ENCODE results near the gene DUSP8.

DUSP8 gene

GRCh38 chr11:1529774-1530173, 42.3 kb downstream of the DUSP8 start:
- WGBS, 2 donors (ENCODE audit: extremely low coverage in 2 of 2, insufficient read length in 2 of 2, insufficient replicate concordance in 1 of 2) = no CpG with 5 or more reads among the region's 5 CpGs
- Histone ChIP-seq H3K4ac (ENCODE audit: low read length) (no peak overlapping the region), H2BK120ac (ENCODE audit: low read depth, low read length) (no peak overlapping the region), H3K18ac (ENCODE audit: low read length) (no peak overlapping the region), H3K4me3 (ENCODE audit: low read length in 2 of 2) (no peak overlapping the region), H2AK5ac (ENCODE audit: low read depth, low read length) (peak overlapping the region; percentile 78), H2BK5ac (ENCODE audit: low read length) (no peak overlapping the region), H3K4me2 (ENCODE audit: insufficient read depth, low read length, poor library complexity, severe bottlenecking) (no peak overlapping the region), H3K14ac (ENCODE audit: low read length) (peak overlapping the region; percentile 31), H2BK15ac (ENCODE audit: low read length) (no peak overlapping the region), H2AFZ (ENCODE audit: low read length) (no peak overlapping the region), H3K9me3 (replicated peaks in 1 of 2; ENCODE audit: control insufficient read depth in 2 of 2, insufficient read depth in 1 of 2, low read depth in 1 of 2, low read length in 2 of 2) (no peaks in the 10 kb centered on the region), H3K36me3 (replicated peaks in 1 of 2; ENCODE audit: control insufficient read depth in 2 of 2, insufficient read depth in 2 of 2, low read length in 2 of 2) (no peaks in the 10 kb centered on the region), H3K23ac (ENCODE audit: low read depth, low read length, poor library complexity) (no peak overlapping the region), H3K4me1 (ENCODE audit: control insufficient read depth in 2 of 2, insufficient read depth in 1 of 2, low read depth in 1 of 2, low read length in 2 of 2) (peaks cover 0 to 1% of the 10 kb centered on the region in 2 donors), H3K79me1 (ENCODE audit: low read depth, low read length) (peaks cover 16% of the 10 kb centered on the region), H4K8ac (ENCODE audit: low read depth, low read length) (no peak overlapping the region), H4K91ac (ENCODE audit: low read depth, low read length, poor library complexity) (no peak overlapping the region), H3K27me3 (ENCODE audit: control insufficient read depth in 3 of 3, insufficient read depth in 3 of 3, low read depth in 1 of 3, low read length in 3 of 3) (no peaks in the 10 kb centered on the region), H2BK12ac (ENCODE audit: low read length) (no peak overlapping the region), H3K9ac (ENCODE audit: low read depth, low read length, poor library complexity) (no peak overlapping the region), H3K27ac (replicated peaks; ENCODE audit: low read length) (no peak overlapping the region)
- DNase-seq (ENCODE audit: low spot score) = no peak

- Histone ChIP-seq H3K18ac (ENCODE audit: low read length) (no peak overlapping the region), H3K14ac (ENCODE audit: low read length) (no peak overlapping the region), H3K4me3 (ENCODE audit: low read length in 2 of 2) (no peak overlapping the region), H3K4me1 (ENCODE audit: control insufficient read depth in 2 of 2, insufficient read depth in 1 of 2, low read depth in 1 of 2, low read length in 2 of 2) (peaks cover 0 to 1% of the 10 kb centered on the region in 2 donors), H2BK15ac (ENCODE audit: low read length) (no peak overlapping the region), H3K9me3 (replicated peaks in 1 of 2; ENCODE audit: control insufficient read depth in 2 of 2, insufficient read depth in 1 of 2, low read depth in 1 of 2, low read length in 2 of 2) (no peaks in the 10 kb centered on the region), H2BK12ac (ENCODE audit: low read length) (no peak overlapping the region), H3K27ac (replicated peaks; ENCODE audit: low read length) (no peak overlapping the region), H3K79me1 (ENCODE audit: low read depth, low read length) (peaks cover 11% of the 10 kb centered on the region), H3K27me3 (ENCODE audit: control insufficient read depth in 3 of 3, insufficient read depth in 3 of 3, low read depth in 1 of 3, low read length in 3 of 3) (no peaks in the 10 kb centered on the region), H2BK120ac (ENCODE audit: low read depth, low read length) (no peak overlapping the region), H4K8ac (ENCODE audit: low read depth, low read length) (no peak overlapping the region), H2AFZ (ENCODE audit: low read length) (no peak overlapping the region), H3K4ac (ENCODE audit: low read length) (no peak overlapping the region), H4K91ac (ENCODE audit: low read depth, low read length, poor library complexity) (no peak overlapping the region), H3K9ac (ENCODE audit: low read depth, low read length, poor library complexity) (peak overlapping the region; percentile 18), H2AK5ac (ENCODE audit: low read depth, low read length) (peak overlapping the region; percentile 78), H3K23ac (ENCODE audit: low read depth, low read length, poor library complexity) (no peak overlapping the region), H2BK5ac (ENCODE audit: low read length) (no peak overlapping the region), H3K36me3 (replicated peaks in 1 of 2; ENCODE audit: control insufficient read depth in 2 of 2, insufficient read depth in 2 of 2, low read length in 2 of 2) (no peaks in the 10 kb centered on the region), H3K4me2 (ENCODE audit: insufficient read depth, low read length, poor library complexity, severe bottlenecking) (no peak overlapping the region)
- no peak for DNase-seq (ENCODE audit: low spot score)
- no CpG with 5 or more reads among the region's 17 CpGs for WGBS, 2 donors (ENCODE audit: extremely low coverage in 2 of 2, insufficient read length in 2 of 2, insufficient replicate concordance in 1 of 2)
These were observed 42.8 kb downstream of the DUSP8 start for GRCh38 chr11:1529286-1529685.

GRCh38 chr11:1528710-1529109, 43.4 kb downstream of the DUSP8 start:
- H4K91ac ChIP-seq (ENCODE audit: low read depth, low read length, poor library complexity) = no peak overlapping the region
- no peak overlapping the region for H3K4ac ChIP-seq (ENCODE audit: low read length)
- H3K18ac ChIP-seq (ENCODE audit: low read length) = no peak overlapping the region
- H3K4me2 ChIP-seq (ENCODE audit: insufficient read depth, low read length, poor library complexity, severe bottlenecking) = no peak overlapping the region
- no peak overlapping the region for H2AFZ ChIP-seq (ENCODE audit: low read length)
- peaks cover 0 to 1% of the 10 kb centered on the region in 2 donors for H3K4me1 ChIP-seq (ENCODE audit: control insufficient read depth in 2 of 2, insufficient read depth in 1 of 2, low read depth in 1 of 2, low read length in 2 of 2)
- H4K8ac ChIP-seq (ENCODE audit: low read depth, low read length) = no peak overlapping the region
- DNase-seq (ENCODE audit: low spot score) = no peak
- H3K27ac ChIP-seq (replicated peaks; ENCODE audit: low read length) = no peak overlapping the region
- no peak overlapping the region for H2BK5ac ChIP-seq (ENCODE audit: low read length)
- H2AK5ac ChIP-seq (ENCODE audit: low read depth, low read length) = no peak overlapping the region
- H3K27me3 ChIP-seq (ENCODE audit: control insufficient read depth in 3 of 3, insufficient read depth in 3 of 3, low read depth in 1 of 3, low read length in 3 of 3) = no peaks in the 10 kb centered on the region
- H3K4me3 ChIP-seq (ENCODE audit: low read length in 2 of 2) = no peak overlapping the region
- H3K9ac ChIP-seq (ENCODE audit: low read depth, low read length, poor library complexity) = no peak overlapping the region
- no peak overlapping the region for H3K23ac ChIP-seq (ENCODE audit: low read depth, low read length, poor library complexity)
- H2BK15ac ChIP-seq (ENCODE audit: low read length) = no peak overlapping the region
- no peaks in the 10 kb centered on the region for H3K9me3 ChIP-seq (replicated peaks in 1 of 2; ENCODE audit: control insufficient read depth in 2 of 2, insufficient read depth in 1 of 2, low read depth in 1 of 2, low read length in 2 of 2)
- no peak overlapping the region for H2BK120ac ChIP-seq (ENCODE audit: low read depth, low read length)
- H2BK12ac ChIP-seq (ENCODE audit: low read length) = no peak overlapping the region
- WGBS, 2 donors (ENCODE audit: extremely low coverage in 2 of 2, insufficient read length in 2 of 2, insufficient replicate concordance in 1 of 2) = no CpG with 5 or more reads among the region's 10 CpGs
- H3K79me1 ChIP-seq (ENCODE audit: low read depth, low read length) = peaks cover 9% of the 10 kb centered on the region
- H3K36me3 ChIP-seq (replicated peaks in 1 of 2; ENCODE audit: control insufficient read depth in 2 of 2, insufficient read depth in 2 of 2, low read length in 2 of 2) = no peaks in the 10 kb centered on the region
- H3K14ac ChIP-seq (ENCODE audit: low read length) = no peak overlapping the region

- no peaks in the 10 kb centered on the region for H3K9me3 ChIP-seq (replicated peaks in 1 of 2; ENCODE audit: control insufficient read depth in 2 of 2, insufficient read depth in 1 of 2, low read depth in 1 of 2, low read length in 2 of 2)
These were observed 45.3 kb downstream of the DUSP8 start for GRCh38 chr11:1526785-1527184.

More at GRCh38 chr11:1526785-1527184, 45.3 kb downstream of the DUSP8 start:
- no peaks in the 10 kb centered on the region for H3K36me3 ChIP-seq (replicated peaks in 1 of 2; ENCODE audit: control insufficient read depth in 2 of 2, insufficient read depth in 2 of 2, low read length in 2 of 2)
- no peak overlapping the region for H3K4me3 ChIP-seq (ENCODE audit: low read length in 2 of 2)
- no peak overlapping the region for H3K4me2 ChIP-seq (ENCODE audit: insufficient read depth, low read length, poor library complexity, severe bottlenecking)
- no peak overlapping the region for H2AK5ac ChIP-seq (ENCODE audit: low read depth, low read length)
- H4K91ac ChIP-seq (ENCODE audit: low read depth, low read length, poor library complexity) = no peak overlapping the region
- WGBS, 2 donors (ENCODE audit: extremely low coverage in 2 of 2, insufficient read length in 2 of 2, insufficient replicate concordance in 1 of 2) = no CpG with 5 or more reads among the region's 15 CpGs
- H3K27me3 ChIP-seq (ENCODE audit: control insufficient read depth in 3 of 3, insufficient read depth in 3 of 3, low read depth in 1 of 3, low read length in 3 of 3) = no peaks in the 10 kb centered on the region
- no peak overlapping the region for H4K8ac ChIP-seq (ENCODE audit: low read depth, low read length)
- no peak for DNase-seq (ENCODE audit: low spot score)
- no peak overlapping the region for H3K9ac ChIP-seq (ENCODE audit: low read depth, low read length, poor library complexity)
- H3K4ac ChIP-seq (ENCODE audit: low read length) = no peak overlapping the region
- H2BK120ac ChIP-seq (ENCODE audit: low read depth, low read length) = no peak overlapping the region
- H2BK12ac ChIP-seq (ENCODE audit: low read length) = no peak overlapping the region
- no peak overlapping the region for H2BK15ac ChIP-seq (ENCODE audit: low read length)
- no peak overlapping the region for H3K23ac ChIP-seq (ENCODE audit: low read depth, low read length, poor library complexity)
- no peak overlapping the region for H3K18ac ChIP-seq (ENCODE audit: low read length)
- H3K14ac ChIP-seq (ENCODE audit: low read length) = peak overlapping the region; percentile 1
- no peak overlapping the region for H2AFZ ChIP-seq (ENCODE audit: low read length)
- no peaks in the 10 kb centered on the region for H3K4me1 ChIP-seq (ENCODE audit: control insufficient read depth in 2 of 2, insufficient read depth in 1 of 2, low read depth in 1 of 2, low read length in 2 of 2)
- peak overlapping the region; percentile 16 for H2BK5ac ChIP-seq (ENCODE audit: low read length)
- H3K27ac ChIP-seq (replicated peaks; ENCODE audit: low read length) = no peak overlapping the region
- H3K79me1 ChIP-seq (ENCODE audit: low read depth, low read length) = peaks cover 11% of the 10 kb centered on the region
